Activated CD4-positive, CD25-positive, alpha-beta regulatory T cell treated with anti-CD3 and anti-CD28 coated beads, Interleukin-2, amount 50 U/mL, for 16 hours (primary cell): Measurements from ENCODE around the gene FBXO21.

Source experiments
- DNase-seq: peaks from one replicate; pipeline ENCODE4 v3.0.0-alpha.2; 2020; ENCODE audit warnings: low read depth, low spot score

FBXO21 gene

DNA sequence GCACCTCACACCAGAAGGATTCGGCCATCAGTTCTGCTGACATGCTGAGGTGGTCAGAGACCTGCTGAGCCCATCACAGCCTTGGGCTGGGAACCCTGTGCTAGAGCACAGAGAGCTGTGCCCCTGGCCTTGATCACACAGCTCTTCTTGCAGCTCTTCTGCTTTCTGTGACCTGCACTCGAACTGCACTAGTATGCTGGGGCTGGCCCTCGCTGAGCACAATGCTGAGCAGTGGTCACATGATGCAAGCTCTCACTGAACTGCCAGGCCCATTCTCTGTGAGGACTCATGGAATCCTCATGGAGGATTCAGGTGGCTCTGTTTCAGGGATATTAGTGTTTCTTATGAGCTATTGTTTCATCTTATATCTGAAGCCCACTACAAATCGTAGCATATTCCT, 22.5 kb downstream of the FBXO21 start:
- no peak for DNase-seq

DNA sequence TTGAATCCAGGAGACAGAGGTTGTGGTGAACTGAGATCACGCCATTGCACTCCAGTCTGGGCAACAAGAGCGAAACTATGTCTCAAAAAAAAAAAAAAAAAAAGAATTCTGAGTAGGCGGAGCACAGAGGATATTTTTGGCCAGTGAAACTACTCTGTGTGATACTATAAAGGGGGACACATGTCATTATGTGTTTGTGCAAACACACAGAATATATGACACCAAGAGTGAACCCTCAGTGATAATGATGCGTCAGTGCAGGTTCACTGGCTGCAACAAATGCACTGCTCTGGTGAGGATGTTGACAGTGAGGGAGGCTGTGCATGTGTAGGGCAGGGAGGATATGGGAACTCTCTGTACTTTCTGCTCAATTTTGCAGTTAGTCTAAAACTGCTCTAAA, 24.2 kb downstream of the FBXO21 start:
- DNase-seq: no peak

DNA sequence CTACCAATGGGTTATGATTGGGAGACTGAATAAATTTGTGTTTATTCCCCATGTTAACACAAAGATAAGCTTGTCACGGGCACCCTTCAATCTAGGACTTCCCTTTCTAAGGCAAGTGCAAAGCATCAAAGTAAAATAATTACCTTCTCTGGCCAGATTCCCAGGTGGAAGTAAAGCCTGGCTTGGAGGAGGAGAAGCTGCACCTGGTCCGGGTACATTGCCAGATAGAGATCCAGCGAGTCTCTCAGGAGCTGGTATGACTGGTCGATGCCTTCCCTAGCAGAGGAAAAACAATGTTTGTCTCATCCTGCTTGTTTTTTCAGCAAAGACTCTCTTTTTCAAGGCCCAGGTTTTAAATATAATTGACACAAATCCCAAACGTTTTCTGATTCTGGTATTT, 24.9 kb downstream of the FBXO21 start:
- no peak for DNase-seq

DNA sequence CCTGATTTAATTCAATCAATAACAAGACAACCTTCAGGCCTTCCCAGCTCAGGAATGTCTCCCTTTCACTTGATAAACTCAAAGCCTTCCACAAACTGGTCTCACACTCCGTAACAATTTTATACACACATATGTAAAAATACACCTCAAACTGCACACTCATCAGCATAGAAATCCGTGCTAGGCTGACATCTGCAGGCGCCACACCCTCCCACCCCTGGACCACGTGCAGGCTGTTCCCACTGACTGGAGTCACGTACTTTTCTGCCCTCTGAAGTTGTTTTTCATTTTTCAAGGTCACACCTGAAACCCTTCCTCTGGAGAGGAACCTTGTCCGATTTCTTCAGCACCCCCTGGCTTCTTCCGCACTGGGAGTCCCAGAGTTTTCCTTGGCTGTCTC, 27.6 kb downstream of the FBXO21 start:
- DNase-seq: no peak

DNA sequence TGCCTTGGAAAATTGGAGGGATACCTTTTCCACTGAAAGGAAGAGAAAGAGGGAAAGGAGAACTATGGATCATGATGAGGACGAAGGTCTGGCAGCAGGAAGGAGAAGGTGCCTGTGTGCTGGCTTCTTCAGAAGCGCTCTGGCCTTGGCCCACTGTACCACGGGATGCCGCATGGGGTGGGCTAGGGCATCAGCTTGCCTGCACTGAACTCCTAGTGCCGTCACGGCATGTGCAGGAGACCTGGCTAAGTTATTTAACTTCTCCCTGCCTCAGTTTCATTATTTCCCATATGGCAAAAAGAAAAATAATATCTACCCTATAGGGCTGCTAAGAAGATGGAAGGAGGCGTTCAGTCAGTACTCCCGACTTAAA, 28.1 kb downstream of the FBXO21 start:
- no peak for DNase-seq

DNA sequence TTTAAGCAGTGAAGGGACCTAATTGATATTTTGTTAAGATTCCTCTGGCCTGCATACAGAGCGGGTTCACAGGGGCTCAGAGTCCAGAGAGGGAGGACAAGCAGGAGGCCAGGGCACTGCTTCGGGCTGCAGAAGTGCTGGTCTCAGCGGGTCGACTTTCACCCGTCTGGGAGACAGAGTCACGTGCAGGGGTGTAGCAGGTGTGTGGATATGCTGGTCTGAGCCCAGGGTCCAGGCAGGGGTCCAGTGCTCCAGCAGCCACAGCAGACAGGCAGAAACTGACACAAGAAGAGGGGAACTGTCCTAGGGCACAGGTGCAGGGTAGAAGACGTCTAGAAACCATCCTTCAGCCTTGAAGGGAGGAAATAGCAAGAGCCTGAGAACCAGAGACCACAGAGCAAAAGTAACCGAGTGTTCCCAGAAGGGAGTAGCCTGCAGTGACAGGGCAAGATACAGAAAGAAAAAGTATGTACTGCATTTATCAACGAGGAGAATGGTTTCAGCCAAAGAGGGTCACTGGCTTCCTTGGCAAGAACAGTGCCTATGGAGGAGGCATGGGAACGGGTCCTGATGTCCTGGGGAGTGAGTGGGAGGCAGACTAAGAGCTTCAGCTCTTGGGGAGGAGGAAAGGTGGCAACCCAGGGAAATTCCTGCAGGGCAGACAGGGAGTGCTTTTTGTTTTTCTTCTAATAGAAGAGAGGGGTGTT, 28.7 kb downstream of the FBXO21 start:
- DNase-seq: no peak

DNA sequence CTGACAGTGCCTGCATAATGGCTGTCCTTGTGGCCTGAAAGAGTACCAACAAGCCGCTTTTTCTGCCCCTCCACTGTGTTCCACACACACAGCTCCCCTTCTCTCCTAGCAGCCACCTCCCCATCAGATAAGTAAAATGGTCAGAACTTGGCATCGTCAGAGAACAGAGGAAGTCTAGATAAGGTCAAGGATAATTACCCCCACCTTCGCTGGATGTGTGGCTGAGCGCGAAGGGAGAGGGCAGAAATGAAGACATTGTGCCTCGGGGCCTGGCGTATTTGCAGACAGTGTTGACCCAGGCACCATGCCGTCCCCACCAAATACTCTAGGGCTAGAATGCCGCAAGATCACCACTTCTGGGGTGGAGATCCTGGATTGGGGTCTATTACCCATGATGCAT, 30.6 kb downstream of the FBXO21 start:
- no peak for DNase-seq

DNA sequence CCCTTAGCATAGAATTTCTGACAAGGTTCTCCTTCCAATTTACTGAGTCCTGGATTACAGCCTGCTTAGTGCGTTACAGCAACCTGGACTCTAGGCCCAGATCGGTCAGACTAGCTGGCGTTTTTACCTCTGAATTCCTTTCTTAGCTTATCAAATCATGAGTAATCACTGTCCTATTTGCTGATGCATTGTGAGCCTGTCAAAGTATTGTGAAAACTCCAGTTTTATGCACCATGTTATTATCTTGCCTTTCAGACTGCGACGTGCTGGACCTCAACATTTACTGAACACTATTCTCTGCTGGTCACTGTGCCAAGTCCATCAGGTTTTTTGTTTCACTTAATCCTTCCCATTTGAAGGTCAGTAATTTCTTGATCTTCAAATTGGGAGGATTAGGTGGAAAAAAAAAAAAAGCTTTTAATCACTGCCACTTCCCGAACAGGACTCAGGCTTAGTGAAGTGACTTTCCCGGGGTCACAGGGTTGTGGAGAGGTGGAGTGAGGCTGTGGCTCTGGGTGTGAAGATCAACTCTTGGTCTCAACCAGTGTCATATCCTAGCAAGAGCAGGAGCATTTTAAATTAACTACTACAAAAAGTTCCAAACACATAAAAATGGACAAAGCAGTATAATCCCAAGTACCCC, 31.2 kb downstream of the FBXO21 start:
- DNase-seq: no peak

DNA sequence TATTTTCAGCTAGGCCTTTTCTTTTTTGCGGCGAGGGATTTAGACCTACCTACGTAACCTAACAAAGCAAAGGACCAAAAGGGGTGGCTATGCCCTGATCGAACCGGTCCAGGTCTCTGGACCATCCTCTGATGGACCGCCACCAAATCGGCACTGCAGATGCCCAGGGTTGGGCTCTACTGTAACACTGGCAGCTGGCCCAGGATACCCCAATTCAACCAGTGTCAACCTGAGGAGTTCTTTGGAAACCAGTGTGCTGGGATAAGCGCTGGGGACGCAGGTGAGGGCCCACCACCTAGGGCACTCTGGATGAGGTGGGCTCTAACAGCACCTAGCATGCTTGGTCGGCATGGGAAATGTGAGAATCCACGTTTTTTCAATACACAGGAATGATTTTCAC, 32.2 kb downstream of the FBXO21 start:
- no peak for DNase-seq

DNA sequence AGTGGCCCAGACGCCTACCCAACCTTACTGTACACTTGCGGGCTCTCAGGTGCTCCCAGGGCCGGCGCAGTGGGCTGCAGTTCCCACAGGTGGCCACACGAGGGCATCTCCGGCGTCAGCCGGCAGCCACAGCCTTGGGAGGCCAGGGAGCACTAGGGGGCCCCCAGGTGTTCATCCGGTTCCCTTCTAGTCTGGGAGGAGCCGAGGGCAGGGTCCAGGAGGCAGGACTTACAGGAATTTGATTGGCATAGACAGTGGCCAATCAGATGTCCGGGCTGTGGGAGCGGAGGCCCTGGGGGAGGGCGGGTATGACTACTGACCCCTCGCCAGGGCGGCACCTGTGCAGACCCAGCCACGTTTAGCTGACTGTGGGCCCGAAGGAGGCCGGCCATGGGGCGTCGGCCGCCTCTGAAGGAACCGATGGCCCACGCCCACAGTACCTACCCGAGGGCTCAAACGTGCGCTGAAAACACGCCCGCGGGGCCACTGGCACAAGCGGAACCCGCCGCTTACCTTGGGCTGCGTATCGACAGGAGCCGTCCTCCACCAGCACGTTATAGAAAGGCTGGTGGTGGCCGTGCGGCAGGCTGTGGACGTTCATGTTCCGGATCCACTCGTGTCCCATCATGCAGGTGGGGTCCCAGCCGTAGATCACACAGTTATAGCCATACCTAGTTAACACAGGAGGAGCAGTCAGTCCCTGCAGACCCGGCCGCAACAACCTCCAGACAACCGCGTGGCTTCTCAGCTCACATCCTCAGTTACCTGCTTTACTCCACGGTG, 34.8 kb downstream of the FBXO21 start:
- peak; percentile 40 for DNase-seq

DNA sequence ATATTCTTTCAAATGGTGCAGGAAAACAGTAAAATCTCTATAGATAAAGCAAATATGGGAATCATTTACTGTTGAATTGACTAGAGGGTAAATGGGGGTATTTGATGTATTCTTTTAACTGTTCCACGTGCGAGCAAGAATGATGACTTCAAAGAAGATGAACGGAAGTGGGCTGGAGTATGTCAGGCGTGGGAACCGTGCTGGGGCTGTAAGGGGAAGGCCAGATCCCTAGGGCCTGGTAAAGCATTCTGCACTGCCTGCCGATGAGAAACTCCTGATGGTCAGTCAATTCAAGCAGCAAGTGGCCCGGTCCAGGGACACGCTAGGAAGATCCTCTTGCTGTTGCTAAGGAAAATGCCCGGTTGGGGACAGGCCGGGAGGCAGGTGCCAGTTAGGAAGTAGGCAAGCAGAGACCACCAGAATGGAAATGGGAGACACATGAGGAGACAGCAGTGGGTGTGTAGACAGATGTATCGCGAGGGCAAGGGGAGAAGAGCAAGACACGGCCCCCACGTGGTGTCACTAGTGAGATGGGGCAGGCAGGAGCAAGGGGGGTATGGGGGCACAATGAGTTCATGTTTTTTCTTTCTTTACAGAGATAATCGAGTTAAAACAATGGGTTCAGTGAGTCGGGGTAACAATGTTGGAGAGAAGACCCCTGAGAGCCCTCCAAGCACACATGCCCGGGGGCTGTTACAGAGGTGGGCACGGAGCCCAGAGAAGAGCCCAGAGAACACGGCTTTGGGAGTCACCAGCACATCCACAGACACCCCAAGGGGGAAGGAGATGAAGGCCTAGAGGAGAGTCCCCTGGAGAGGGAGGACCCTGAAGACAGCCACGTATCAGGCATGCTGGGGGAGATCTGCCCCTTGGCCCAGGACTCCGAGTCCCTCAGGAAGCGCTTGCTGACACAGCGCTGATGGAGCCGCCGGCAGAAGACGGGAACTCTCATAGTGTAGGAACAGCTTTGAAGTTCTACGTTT, 37.2 kb downstream of the FBXO21 start:
- no peak for DNase-seq

DNA sequence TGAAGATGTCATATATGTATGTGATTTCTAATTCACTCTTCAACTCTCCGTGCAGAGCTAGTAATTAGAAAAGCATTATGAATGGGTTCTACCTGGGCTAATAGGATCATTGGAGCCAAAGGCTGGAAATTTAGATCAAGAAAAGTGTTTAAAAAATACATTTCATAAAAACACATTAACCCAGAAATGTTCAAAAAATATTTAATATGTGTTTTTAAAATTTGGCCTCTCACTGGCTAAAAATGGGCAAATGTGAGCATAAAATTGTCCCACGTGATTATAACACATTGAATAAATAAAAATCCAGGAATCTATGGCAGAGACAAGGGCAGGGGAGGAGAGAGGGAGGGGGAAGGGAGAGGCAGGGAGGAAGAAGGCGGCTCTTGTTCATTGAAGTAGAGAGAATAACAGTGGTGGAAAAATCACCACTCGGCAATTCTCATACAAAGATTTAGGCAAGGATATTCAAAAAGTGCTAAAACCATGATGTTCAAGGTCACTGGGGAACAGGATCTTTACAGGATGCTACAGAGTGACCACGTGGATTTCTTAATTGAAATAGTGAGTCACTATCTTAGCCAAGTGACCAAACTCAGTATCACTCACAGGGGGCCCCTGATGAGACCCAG, 38.8 kb downstream of the FBXO21 start:
- no peak for DNase-seq

DNA sequence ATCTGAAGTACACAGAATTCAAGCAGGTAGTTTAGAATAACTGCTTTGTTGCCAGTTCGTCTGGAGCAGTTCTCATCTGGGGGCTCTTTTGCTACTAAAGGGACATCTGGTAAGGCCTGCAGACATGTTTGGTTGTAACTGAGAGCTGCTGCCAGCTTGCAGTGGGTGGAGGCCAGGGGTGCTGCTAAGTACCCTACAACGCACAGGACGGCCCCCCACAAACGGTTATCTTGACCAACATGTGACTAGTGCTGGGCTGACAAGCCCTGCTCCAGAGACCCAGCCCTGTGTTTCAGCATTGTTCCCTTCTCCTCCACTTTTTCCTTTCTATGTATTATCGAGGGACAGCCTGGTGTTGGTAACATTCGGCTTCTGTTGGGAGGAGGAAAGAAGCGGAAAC, 40.8 kb downstream of the FBXO21 start:
- no peak for DNase-seq

DNA sequence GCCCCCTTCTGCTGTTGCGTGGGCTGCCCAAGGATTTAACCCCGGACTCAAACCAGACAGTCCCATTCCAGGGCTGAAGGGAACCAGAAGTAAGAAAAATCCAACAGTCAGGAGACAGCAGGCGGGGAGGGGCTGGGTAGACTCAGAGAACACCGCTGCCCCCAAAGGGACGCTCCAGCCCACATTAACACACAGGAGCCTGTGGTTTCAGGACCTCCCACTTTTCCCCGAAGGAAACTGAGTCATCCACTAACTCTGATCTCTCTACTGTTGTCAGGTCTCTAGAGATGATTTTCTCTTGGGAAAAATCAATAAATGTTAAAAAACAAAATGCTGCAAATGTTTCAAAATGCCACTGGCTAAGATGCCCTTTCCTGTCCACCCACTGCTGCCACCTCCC, 41.6 kb downstream of the FBXO21 start:
- DNase-seq: no peak

DNA sequence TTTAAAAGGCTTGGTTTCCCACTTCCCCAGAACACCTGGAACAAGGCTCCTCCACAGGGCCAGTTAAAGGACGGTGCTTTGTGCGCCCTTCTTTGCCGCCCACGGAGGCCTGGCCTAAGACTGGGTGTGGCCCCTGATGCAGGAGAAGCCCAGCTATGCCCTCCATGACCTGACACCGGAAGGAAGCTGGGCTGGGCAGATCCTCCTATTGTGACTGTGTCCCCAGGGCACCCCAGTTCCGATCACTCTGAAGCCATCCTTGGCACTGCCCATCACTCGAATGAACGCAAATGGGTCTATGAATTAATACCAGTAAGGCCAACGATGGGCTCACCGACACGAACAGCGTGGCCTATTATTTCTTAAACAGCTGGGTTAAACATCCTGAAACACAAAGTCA, 42.6 kb downstream of the FBXO21 start:
- DNase-seq: no peak

DNA sequence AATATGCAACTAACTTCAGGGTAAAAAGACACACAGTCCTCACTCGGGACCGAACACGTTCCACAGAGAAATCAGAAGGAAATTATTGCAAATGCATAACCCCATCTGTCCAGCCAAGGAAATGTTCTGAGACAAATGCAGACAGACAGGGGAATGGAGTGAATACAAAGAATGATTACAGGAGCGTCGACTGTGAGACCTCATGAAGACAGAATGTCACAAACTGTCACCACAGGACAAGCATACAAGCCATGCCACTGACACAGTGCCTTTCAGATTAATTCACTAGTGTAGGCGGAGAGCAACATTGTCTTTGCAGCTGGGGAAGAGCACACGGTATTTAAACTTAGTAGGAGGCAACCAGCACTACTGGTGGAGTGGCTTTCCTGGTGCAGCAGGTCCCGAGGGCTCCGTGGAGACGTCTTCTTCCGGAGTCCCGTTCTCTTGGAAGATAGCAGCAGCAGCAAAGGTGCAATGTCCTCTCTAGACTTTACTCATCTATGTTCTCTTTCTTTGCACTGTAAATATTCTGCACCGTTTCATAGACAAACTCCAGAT, 44.6 kb downstream of the FBXO21 start:
- no peak for DNase-seq

DNA sequence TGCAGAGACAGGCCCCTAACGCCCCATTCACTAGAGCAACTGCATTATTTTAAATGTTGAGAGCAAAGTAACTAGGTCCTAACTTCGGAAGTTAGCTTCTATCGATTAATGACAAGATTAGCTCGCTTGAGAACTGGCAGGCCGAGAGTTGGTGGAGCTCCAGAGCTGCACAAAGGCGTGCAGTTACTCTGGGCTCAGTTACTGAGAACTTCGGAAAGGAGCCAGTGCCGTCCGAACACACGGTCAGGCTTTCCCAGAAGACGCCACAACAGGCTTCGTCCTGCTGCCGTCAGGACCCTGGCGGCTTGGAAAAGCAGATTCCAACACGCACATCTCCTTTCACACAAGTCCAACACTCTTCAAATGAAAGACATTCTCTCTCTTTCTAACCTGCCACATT, 45.7 kb downstream of the FBXO21 start:
- DNase-seq: no peak

DNA sequence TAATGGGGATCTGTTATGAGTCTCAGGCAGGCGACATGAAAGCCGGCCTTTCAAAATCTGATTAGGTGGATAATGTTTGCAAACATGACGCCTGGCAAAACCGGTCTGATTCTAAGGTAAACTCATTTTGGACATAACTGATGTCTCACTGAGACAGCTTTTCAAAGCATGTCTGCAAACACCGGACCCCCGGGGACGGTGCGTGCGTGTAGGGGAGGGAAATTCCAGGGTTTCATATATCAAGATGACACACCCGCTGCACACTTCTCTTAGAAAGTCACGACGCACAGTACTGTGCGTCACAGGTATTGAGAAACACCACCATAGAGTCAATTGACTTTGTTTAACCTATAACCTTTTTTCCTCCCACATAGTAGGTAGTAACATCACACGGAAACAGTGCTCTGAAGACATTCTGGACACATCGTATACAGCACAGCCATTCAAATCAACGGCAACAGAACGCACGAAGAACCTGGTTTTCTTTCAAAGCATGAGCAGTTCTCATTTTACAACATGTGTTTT, 47.2 kb downstream of the FBXO21 start:
- DNase-seq: no peak

DNA sequence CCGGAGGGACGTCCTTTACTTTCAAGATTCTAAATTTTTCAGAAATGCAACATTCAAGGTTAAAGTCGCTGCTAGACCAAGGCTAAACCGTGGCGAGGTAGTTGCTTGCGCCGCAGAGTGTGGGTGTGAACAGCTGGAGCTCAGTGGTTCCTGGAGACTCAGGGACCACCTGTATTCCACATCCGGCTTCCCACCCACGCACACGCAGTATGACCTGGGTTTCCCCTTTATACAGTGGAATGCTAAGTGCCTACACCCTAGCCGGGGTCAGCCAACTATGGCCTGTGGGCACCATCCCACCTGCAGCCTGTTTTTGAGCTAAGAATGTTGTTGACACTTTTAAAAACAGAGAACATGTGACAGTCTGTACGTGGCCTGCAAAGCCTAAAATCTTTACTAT, 48.2 kb downstream of the FBXO21 start:
- no peak for DNase-seq

DNA sequence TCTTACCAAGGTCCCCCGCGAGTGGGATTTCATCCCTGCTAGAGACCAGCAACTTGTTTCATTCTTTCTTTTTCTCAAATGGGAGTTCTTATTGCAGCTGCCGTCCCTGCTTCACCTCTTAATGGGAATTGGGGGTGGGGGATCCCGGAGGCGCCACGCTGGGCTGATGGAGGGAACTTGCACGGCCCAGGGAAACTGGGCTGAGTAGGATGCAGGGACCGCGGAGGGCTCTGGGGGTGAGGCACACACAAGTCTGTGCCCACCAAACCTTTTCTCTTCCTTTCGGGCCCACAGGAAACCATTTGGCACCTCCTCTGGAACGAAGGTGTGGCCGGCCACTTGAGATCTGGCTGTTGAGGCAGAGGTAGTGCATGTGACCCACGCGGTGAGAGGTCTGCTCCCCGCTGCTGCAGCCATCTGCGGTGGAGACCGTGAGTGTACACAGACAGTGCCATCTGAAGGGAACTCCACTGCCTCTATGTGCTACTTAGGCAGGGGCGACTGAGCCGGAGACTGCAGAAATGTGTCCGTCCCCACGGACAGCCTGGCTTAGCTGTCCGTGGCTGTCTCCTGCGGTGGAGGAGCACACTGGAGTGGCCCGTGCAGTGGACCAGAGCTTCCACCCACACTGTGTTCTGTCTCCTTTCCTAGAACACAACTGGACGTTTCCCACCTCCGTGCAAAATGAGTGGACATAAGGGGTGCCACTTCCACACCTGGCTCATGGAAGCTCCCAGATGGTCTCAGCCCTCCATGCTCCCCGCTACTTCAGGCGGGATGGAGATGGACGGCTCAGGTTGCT, 49.0 kb downstream of the FBXO21 start:
- no peak for DNase-seq
